Caco-2 (cell line): ENCODE results near the gene SLITRK2. TPM values are rescaled to one million over a fixed set of nuclear protein-coding genes. Genes with fewer than 3 reads are reported as not detected.

Source experiments
- BruUV-seq: library from RNA; stranded (reverse); fragments of 400-500 nt; replicated peaks from 2 replicates; lab custom pipeline; 2021; lab: Mats Ljungman, UMichigan
- CTCF ChIA-PET: fragments of 300-600 bp; sonication (Branson Sonifier 250); formaldehyde crosslinking; loops from one replicate; lab custom pipeline; 2022; ENCODE audit warnings: antibody characterized with exemption; lab: Charles Lee
- POLR2A ChIA-PET: fragments of 300-600 bp; sonication (Branson Sonifier 250); formaldehyde crosslinking; loops from one replicate; lab custom pipeline; 2022; ENCODE audit warnings: antibody characterized with exemption; lab: Charles Lee
- DNase-seq, 2 experiments: peaks; one replicate each; pipeline versions ENCODE4 v3.0.0 to v3.0.0-alpha.2; 2020 to 2022
- H3K27me3 ChIP-seq: replicated peaks from 2 replicates; pipeline ENCODE4 v1.6.0; 2011; ENCODE audit warnings: low read length; ENCODE audit not compliant: control insufficient read depth, insufficient read depth
- H3K36me3 ChIP-seq: 2 replicates; pipeline ENCODE4 v1.5.1; 2011; ENCODE audit warnings: low read length; ENCODE audit not compliant: control insufficient read depth, insufficient read depth
- H3K4me1 ChIP-seq: fragments of 250-450 bp; sonication (Bioruptor Pico); 2 replicates; pipeline ENCODE4 v1.5.1; 2020; ENCODE audit warnings: mild to moderate bottlenecking
- H3K4me3 ChIP-seq: 2 replicates; pipeline ENCODE4 v1.5.1; 2011; ENCODE audit warnings: low read depth, mild to moderate bottlenecking, control low read depth, low read length
- H3K9me3 ChIP-seq: fragments of 250-450 bp; sonication (Bioruptor Pico); 2 replicates; pipeline ENCODE4 v1.5.1; 2020; ENCODE audit warnings: mild to moderate bottlenecking, moderate library complexity
- H3K27ac Mint-ChIP-seq: one replicate; pipeline ENCODE4 v1.8.0; 2022; ENCODE audit warnings: mixed read lengths; ENCODE audit not compliant: unreplicated experiment
- H3K27me3 Mint-ChIP-seq: one replicate; pipeline ENCODE4 v1.8.0; 2022; ENCODE audit warnings: mixed read lengths; ENCODE audit not compliant: insufficient read depth, unreplicated experiment
- H3K36me3 Mint-ChIP-seq: one replicate; pipeline ENCODE4 v1.8.0; 2022; ENCODE audit warnings: mild to moderate bottlenecking, mixed read lengths; ENCODE audit not compliant: insufficient read depth, unreplicated experiment
- H3K4me1 Mint-ChIP-seq: one replicate; pipeline ENCODE4 v1.8.0; 2022; ENCODE audit warnings: low read depth, mixed read lengths; ENCODE audit not compliant: unreplicated experiment
- H3K4me3 Mint-ChIP-seq: one replicate; pipeline ENCODE4 v1.8.0; 2022; ENCODE audit warnings: mild to moderate bottlenecking, moderate library complexity, mixed read lengths; ENCODE audit not compliant: unreplicated experiment
- H3K9me3 Mint-ChIP-seq: one replicate; pipeline ENCODE4 v1.8.0; 2022; ENCODE audit warnings: mixed read lengths; ENCODE audit not compliant: unreplicated experiment
- CTCF ChIP-seq, 2 experiments: fragments of 200-600 bp in 1 of 2; IDR thresholded peaks; 1 replicate in 1 of 2; 2 replicates in 1 of 2; pipeline versions ENCODE4 v1.5.1 to v1.8.0; 2011 to 2022; ENCODE audit warnings: antibody characterized with exemption in 1 of 2, control low read depth in 1 of 2, inconsistent platforms in 1 of 2, low read depth in 1 of 2, low read length in 1 of 2, mild to moderate bottlenecking in 1 of 2, moderate library complexity in 1 of 2; ENCODE audit not compliant: insufficient read depth in 1 of 2, severe bottlenecking in 1 of 2, unreplicated experiment in 1 of 2
- intact Hi-C: fragments of 100-400 bp; cut with micrococcal nuclease; formaldehyde crosslinking; loops from one replicate; pipeline ENCODE4 v1.10.0; 2022; ENCODE audit not compliant: unreplicated experiment
- total RNA-seq: library from RNA; stranded (reverse); gene quantifications from 2 replicates; pipeline ENCODE4 v1.2.3, GENCODE V29; 2022

Gene SLITRK2
- total RNA-seq, 1 experiment from 2014 or later, result not detected

- BruUV-seq, result no TSS peak
- no peak overlapping the region for H3K27ac Mint-ChIP-seq
- no peaks in the 10 kb centered on the region for H3K9me3 Mint-ChIP-seq
- intact Hi-C loops, result no loop called here
- no peak overlapping the region for H3K4me3 Mint-ChIP-seq
- Histone ChIP-seq H3K4me1 (no peaks in the 10 kb centered on the region), H3K27me3 (no peaks in the 10 kb centered on the region), H3K36me3 (no peaks in the 10 kb centered on the region), H3K9me3 (no peaks in the 10 kb centered on the region), H3K4me3 (no peak overlapping the region)
- H3K4me1 Mint-ChIP-seq, result no peaks in the 10 kb centered on the region
- ChIA-PET CTCF (no interaction called here), POLR2A (no interaction called here)
- H3K27me3 Mint-ChIP-seq, result no peaks in the 10 kb centered on the region
- TF ChIP-seq CTCF (IDR thresholded peaks at IDR 0.05; ENCODE audit: insufficient read depth in 1 of 2, low read depth in 1 of 2, low read length in 1 of 2, severe bottlenecking in 1 of 2, unreplicated experiment in 1 of 2), result no peak
- DNase-seq, result no peak
- H3K36me3 Mint-ChIP-seq, result no peaks in the 10 kb centered on the region
Measured at GRCh38 chrX:145848448-145848847, 30.8 kb downstream of the SLITRK2 start.

- no peaks in the 10 kb centered on the region for H3K36me3 Mint-ChIP-seq
- H3K27me3 ChIP-seq, result no peaks in the 10 kb centered on the region
- TF ChIP-seq CTCF (IDR thresholded peaks at IDR 0.05; ENCODE audit: insufficient read depth in 1 of 2, low read depth in 1 of 2, low read length in 1 of 2, severe bottlenecking in 1 of 2, unreplicated experiment in 1 of 2), result no peak
- DNase-seq, result no peak
- no peaks in the 10 kb centered on the region for H3K4me1 ChIP-seq
- ChIA-PET POLR2A (no interaction called here), CTCF (no interaction called here)
- H3K4me3 ChIP-seq, result no peak overlapping the region
- intact Hi-C loops, result no loop called here
- no peaks in the 10 kb centered on the region for H3K36me3 ChIP-seq
- no peaks in the 10 kb centered on the region for H3K9me3 ChIP-seq
- no peaks in the 10 kb centered on the region for H3K9me3 Mint-ChIP-seq
- no peaks in the 10 kb centered on the region for H3K4me1 Mint-ChIP-seq
- no peak overlapping the region for H3K27ac Mint-ChIP-seq
- BruUV-seq, result no TSS peak
- no peaks in the 10 kb centered on the region for H3K27me3 Mint-ChIP-seq
- H3K4me3 Mint-ChIP-seq, result no peak overlapping the region
Measured at GRCh38 chrX:145848857-145849256, 31.2 kb downstream of the SLITRK2 start.

GRCh38 chrX:145853181-145853580 is 35.6 kb downstream of the SLITRK2 start:
- Mint-ChIP-seq H3K4me1 (no peaks in the 10 kb centered on the region), H3K27me3 (no peaks in the 10 kb centered on the region), H3K9me3 (no peaks in the 10 kb centered on the region), H3K27ac (no peak overlapping the region), H3K36me3 (no peaks in the 10 kb centered on the region), H3K4me3 (no peak overlapping the region)
- Histone ChIP-seq H3K27me3 (no peaks in the 10 kb centered on the region), H3K4me3 (no peak overlapping the region), H3K36me3 (no peaks in the 10 kb centered on the region), H3K4me1 (no peaks in the 10 kb centered on the region), H3K9me3 (no peaks in the 10 kb centered on the region)
- POLR2A ChIA-PET, result no interaction called here
- intact Hi-C loops, result no loop called here
- BruUV-seq, result no TSS peak
- no peak for DNase-seq
- TF ChIP-seq CTCF (IDR thresholded peaks at IDR 0.05; ENCODE audit: insufficient read depth in 1 of 2, low read depth in 1 of 2, low read length in 1 of 2, severe bottlenecking in 1 of 2, unreplicated experiment in 1 of 2), result no peak
- CTCF ChIA-PET, result no interaction called here
